GM12872 (cell line): Measurements from ENCODE around the gene LHX5.

Experiments used
- TF ChIP-seq, protein P1 (sequence below): IDR thresholded peaks from 3 replicates; pipeline ENCODE4 v1.5.1; 2011; ENCODE audit warnings: low read depth, mild to moderate bottlenecking, low read length, moderate library complexity; ENCODE audit not compliant: insufficient read depth

Gene LHX5

DNA sequence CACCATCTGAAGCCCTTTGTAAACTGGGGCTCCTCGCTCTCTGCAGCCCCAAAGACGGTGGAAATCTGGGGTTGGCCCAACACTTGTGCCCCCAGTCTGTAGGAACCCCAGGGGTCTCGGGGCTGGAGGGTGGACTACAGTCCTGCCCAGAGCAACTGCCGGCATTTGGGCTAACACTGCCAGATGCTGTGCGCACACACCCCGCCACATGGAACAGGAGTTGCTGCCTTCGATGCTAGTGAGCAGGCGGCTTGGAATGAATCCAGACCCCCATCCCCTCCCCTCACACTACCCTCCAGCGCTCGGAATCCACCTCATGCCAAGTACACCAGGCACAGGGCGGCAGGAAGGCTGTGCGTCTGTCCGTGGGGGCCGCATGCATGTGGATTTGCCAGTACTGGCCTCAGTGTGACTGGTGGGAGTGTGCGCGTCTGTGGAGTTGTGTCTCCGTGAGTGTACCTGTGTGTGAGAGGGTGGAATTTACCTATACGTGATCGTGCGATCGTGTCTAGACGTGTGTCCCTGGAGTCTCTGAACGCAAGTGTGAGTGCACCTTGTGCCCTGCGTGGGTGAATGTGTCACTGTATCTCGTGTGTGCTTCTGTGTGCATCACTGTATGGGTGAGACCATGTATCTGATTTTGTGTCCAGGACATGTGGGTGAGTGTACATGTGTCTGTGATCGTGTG, 5.1 kb downstream of the LHX5 start:
- TF ChIP-seq, protein P1, sequence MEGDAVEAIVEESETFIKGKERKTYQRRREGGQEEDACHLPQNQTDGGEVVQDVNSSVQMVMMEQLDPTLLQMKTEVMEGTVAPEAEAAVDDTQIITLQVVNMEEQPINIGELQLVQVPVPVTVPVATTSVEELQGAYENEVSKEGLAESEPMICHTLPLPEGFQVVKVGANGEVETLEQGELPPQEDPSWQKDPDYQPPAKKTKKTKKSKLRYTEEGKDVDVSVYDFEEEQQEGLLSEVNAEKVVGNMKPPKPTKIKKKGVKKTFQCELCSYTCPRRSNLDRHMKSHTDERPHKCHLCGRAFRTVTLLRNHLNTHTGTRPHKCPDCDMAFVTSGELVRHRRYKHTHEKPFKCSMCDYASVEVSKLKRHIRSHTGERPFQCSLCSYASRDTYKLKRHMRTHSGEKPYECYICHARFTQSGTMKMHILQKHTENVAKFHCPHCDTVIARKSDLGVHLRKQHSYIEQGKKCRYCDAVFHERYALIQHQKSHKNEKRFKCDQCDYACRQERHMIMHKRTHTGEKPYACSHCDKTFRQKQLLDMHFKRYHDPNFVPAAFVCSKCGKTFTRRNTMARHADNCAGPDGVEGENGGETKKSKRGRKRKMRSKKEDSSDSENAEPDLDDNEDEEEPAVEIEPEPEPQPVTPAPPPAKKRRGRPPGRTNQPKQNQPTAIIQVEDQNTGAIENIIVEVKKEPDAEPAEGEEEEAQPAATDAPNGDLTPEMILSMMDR: no peak

DNA sequence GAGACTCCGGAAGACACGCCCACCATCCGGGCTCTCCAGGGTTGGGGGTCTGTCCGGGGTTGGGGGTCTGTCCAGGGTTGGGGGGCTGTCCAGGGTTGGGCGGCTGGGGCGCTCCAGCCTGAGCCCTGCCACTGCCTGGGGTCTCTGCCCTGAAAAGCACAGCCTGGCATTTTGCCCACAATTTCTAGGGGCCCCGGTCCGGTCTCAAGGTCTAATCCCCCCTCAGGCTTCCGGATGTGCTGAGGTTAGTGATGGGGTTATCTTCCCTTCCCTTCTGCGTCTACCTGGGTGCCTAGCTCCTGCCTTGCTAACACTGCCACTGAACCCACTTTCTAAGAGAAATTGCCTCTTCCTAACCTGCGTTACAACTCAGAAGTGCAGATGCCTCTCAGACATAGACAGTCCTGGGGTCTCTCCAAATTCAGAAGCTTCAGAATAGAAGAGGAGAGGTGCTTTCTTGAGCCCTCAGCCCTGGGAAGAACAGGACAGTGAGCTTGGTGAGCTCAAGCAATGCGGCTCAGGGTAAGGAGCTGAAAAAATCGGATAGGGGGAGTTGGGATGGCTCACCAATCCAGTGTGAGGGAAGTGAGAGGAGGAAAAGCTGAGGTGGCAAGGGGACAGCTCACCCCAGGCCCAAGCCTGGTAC, 5.7 kb downstream of the LHX5 start:
- TF ChIP-seq, protein P1: no peak

DNA sequence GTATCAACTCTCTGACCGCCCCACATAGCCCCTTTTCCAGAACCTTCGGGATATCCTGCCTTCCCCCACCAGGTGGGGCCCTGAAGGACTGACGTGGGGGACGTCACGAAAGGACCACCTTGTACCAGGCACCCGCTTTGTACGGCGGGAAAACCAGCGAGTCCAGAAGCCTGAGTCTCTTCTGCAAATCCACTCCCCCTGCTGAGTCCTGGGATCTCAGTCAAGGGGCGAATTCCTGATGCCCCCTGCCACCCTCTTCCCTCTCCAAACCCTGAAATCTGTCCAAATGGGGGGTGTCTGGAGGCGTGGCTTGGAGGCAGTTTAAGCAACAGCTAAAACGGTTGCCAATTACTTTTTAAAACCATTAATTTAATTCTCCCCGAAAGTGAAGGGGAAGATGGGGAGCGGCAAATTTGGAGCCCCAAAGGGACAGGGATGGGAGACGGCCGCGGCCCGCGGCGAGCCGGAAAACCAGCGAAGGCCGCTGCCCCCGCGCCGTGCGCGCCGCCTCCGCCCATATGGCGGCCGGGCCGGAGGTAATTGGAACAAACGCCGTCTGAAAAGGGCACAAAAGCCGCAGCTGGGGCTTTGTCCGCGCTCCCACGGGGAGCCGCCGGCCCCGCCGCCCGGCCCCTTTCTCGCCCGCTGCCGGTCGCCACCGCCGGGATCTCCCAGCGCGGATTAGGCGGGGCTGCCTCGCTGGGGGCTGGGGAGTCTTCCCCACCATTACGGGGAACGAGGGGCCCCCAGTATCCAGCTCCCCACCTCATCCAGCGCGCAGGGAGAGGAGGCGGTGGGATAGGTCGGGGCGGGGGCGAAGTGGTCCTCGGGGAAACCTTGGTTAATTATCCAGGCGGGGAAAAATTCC, 6.6 kb downstream of the LHX5 start:
- TF ChIP-seq, protein P1: no peak

DNA sequence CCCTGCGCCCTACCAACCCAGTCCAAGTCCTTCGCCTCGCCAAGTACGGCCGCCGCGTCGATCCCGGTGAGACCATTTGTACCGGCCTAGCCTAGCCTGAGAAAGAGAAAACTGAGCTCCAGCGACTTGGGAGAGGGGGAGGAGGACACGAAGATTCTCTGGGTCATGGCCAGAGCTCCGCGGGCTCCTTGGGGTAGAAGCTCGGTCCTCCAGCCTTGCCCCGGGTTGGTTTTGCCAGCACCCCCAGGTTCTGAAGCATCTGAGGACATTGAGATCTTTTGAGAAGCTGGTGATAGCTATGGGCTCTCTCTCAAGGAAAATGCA, 7.3 kb downstream of the LHX5 start:
- TF ChIP-seq, protein P1: no peak

DNA sequence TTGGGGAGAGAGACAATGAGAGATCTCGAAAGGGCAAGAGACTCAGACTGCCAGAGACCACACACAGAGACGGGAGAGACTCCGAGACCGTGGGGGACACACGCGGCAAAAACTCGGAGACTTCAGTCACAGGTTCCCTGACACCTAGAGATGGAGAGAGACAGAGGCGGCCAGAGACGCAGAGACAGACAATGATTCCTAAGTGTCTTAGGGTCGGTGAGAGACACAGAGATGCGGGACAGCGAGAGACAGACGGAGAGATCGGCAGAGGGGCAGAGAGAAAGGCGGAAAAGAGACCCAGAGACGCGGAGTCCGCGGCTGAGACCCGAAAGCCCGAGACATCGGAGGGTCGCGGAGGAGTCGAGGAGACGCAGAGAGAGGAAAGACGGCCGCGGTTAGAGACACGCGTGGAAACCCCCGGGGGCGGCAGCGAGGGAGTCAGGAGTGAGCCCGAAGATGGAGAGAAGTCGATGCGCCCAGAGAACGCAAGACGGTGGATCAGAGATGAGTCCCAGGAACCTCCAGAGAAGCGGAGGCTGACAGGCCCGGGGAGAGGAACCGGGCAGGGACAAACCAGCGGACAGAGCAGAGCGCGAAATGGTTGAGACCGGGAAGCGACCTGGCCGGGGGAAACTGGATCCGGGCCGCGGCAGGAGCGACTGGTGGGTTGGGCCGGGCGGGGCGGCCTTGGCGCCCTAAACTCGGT, 7.8 kb downstream of the LHX5 start:
- TF ChIP-seq, protein P1: no peak

GRCh38 chr12:113462998-113463745, 8.5 kb downstream of the LHX5 start:
- TF ChIP-seq, protein P1: no peak
